Urinary bladder (tissue), 4 donors: ENCODE measurements around the gene ARID3A. TPM values are rescaled to one million over a fixed set of nuclear protein-coding genes. Genes with fewer than 3 reads are reported as not detected.

Experiments
- DNase-seq: peaks from one replicate; pipeline ENCODE4 v3.0.0-alpha.2; 2015; ENCODE audit errors: extremely low spot score
- H3K27ac ChIP-seq: one replicate; pipeline ENCODE4 v1.5.1; 2013; ENCODE audit warnings: low read depth, mild to moderate bottlenecking, moderate library complexity
- H3K36me3 ChIP-seq: one replicate; pipeline ENCODE4 v1.6.1; 2013; ENCODE audit warnings: mild to moderate bottlenecking, moderate library complexity; ENCODE audit not compliant: insufficient read depth
- H3K4me1 ChIP-seq: one replicate; pipeline ENCODE4 v1.6.1; 2013; ENCODE audit warnings: mild to moderate bottlenecking, moderate library complexity; ENCODE audit not compliant: insufficient read depth
- H3K4me3 ChIP-seq: one replicate; pipeline ENCODE4 v1.5.1; 2013; ENCODE audit warnings: low read depth, low read length
- WGBS: extraction: QIAGEN DNeasy Blood & Tissue Kit; methylation state at CpG from one replicate; pipeline ENCODE4 v1.1.7; 2013; 5-methylcytosine and 5-hydroxymethylcytosine counted together
- polyA plus RNA-seq: library from polyadenylated mRNA; stranded (reverse); fragments of 200-250 nt; gene quantifications from one replicate; pipeline ENCODE4 v1.2.3, GENCODE V29; 2013
- total RNA-seq: library from RNA; depleted of rRNA; stranded (reverse); fragments of >200 nt; gene quantifications from one replicate; pipeline ENCODE4 v1.2.3, GENCODE V29; 2014
- donor health status: healthy with polysubstance abuse.
- donor health status: healthy.

ARID3A gene
- total and polyA plus RNA-seq, 2 donors, result 6.1 to 9.1 TPM

GRCh38 chr19:898663-899062 is 27.2 kb upstream of the ARID3A start:
- Histone ChIP-seq H3K4me3 (no peak overlapping the region), H3K36me3 (peaks cover 3% of the 10 kb centered on the region), H3K4me1 (no peaks in the 10 kb centered on the region), H3K27ac (no peak overlapping the region)
- no peak for DNase-seq
- WGBS, result 77% methylated on average over 20 of the region's 20 CpGs

GRCh38 chr19:899336-900042 is 26.3 kb upstream of the ARID3A start:
- no peak overlapping the region for H3K27ac ChIP-seq
- H3K36me3 ChIP-seq, result peaks cover 3% of the 10 kb centered on the region
- H3K4me3 ChIP-seq, result no peak overlapping the region
- H3K4me1 ChIP-seq, result no peaks in the 10 kb centered on the region
- 90% methylated on average over 32 of the region's 32 CpGs for WGBS
- no peak for DNase-seq

GRCh38 chr19:900043-900301 is 25.9 kb upstream of the ARID3A start:
- DNase-seq, result no peak
- Histone ChIP-seq H3K27ac (no peak overlapping the region), H3K4me3 (no peak overlapping the region), H3K36me3 (peaks cover 3% of the 10 kb centered on the region), H3K4me1 (no peaks in the 10 kb centered on the region)
- WGBS, result 92% methylated on average over 15 of the region's 15 CpGs

- WGBS, result 83% methylated on average over 30 of the region's 30 CpGs
- H3K4me3 ChIP-seq, result no peak overlapping the region
- no peak for DNase-seq
Measured at GRCh38 chr19:900302-901111, 25.3 kb upstream of the ARID3A start.

GRCh38 chr19:901216-902092 is 24.4 kb upstream of the ARID3A start:
- 93% methylated on average over 27 of the region's 27 CpGs for WGBS
- no peak overlapping the region for H3K4me3 ChIP-seq
- no peak overlapping the region for H3K27ac ChIP-seq
- no peak for DNase-seq
- no peaks in the 10 kb centered on the region for H3K4me1 ChIP-seq
- peaks cover 3% of the 10 kb centered on the region for H3K36me3 ChIP-seq

More at GRCh38 chr19:900302-901111, 25.3 kb upstream of the ARID3A start:
- Histone ChIP-seq H3K4me1 (no peaks in the 10 kb centered on the region), H3K36me3 (peaks cover 3% of the 10 kb centered on the region), H3K27ac (no peak overlapping the region)

GRCh38 chr19:902093-902370 is 23.8 kb upstream of the ARID3A start:
- Histone ChIP-seq H3K27ac (no peak overlapping the region), H3K4me1 (no peaks in the 10 kb centered on the region), H3K36me3 (peaks cover 3% of the 10 kb centered on the region), H3K4me3 (no peak overlapping the region)
- 85% methylated on average over 7 of the region's 7 CpGs for WGBS
- DNase-seq, result no peak

- 90% methylated on average over 14 of the region's 14 CpGs for WGBS
- Histone ChIP-seq H3K4me1 (no peaks in the 10 kb centered on the region), H3K4me3 (no peak overlapping the region), H3K27ac (no peak overlapping the region), H3K36me3 (peaks cover 3% of the 10 kb centered on the region)
- DNase-seq, result no peak
Measured at GRCh38 chr19:902446-903226, 23.2 kb upstream of the ARID3A start.

- Histone ChIP-seq H3K4me1 (no peaks in the 10 kb centered on the region), H3K27ac (no peak overlapping the region), H3K36me3 (peaks cover 3% of the 10 kb centered on the region), H3K4me3 (no peak overlapping the region)
- DNase-seq, result no peak
- WGBS, result 45% methylated on average over 32 of the region's 32 CpGs
Measured at GRCh38 chr19:903266-903797, 22.5 kb upstream of the ARID3A start.

- DNase-seq, result no peak
- Histone ChIP-seq H3K4me1 (no peaks in the 10 kb centered on the region), H3K4me3 (no peak overlapping the region), H3K36me3 (peaks cover 3% of the 10 kb centered on the region), H3K27ac (no peak overlapping the region)
- 93% methylated on average over 8 of the region's 8 CpGs for WGBS
Measured at GRCh38 chr19:904545-904944, 21.3 kb upstream of the ARID3A start.

- no peak for DNase-seq
- H3K27ac ChIP-seq, result no peak overlapping the region
- H3K36me3 ChIP-seq, result no peaks in the 10 kb centered on the region
- H3K4me3 ChIP-seq, result no peak overlapping the region
- whole genome bisulfite sequencing, result 94% methylated on average over 7 of the region's 7 CpGs
- no peaks in the 10 kb centered on the region for H3K4me1 ChIP-seq
Measured at GRCh38 chr19:906480-906879, 19.4 kb upstream of the ARID3A start.

GRCh38 chr19:907183-907853 is 18.5 kb upstream of the ARID3A start:
- Histone ChIP-seq H3K4me3 (no peak overlapping the region), H3K27ac (no peak overlapping the region), H3K4me1 (no peaks in the 10 kb centered on the region), H3K36me3 (no peaks in the 10 kb centered on the region)
- WGBS, result 80% methylated on average over 14 of the region's 14 CpGs
- DNase-seq, result no peak

- no peaks in the 10 kb centered on the region for H3K4me1 ChIP-seq
- WGBS, result 77% methylated on average over 54 of the region's 54 CpGs
- no peak for DNase-seq
- H3K36me3 ChIP-seq, result no peaks in the 10 kb centered on the region
- no peak overlapping the region for H3K27ac ChIP-seq
- H3K4me3 ChIP-seq, result peak overlapping the region; percentile 97
Measured at GRCh38 chr19:911197-912033, 14.4 kb upstream of the ARID3A start.
